HepG2 (cell line): ENCODE measurements around the gene MBOAT7. TPM values are rescaled to one million over a fixed set of nuclear protein-coding genes. Genes with fewer than 3 reads are reported as not detected.

Experiments
- HDAC6 ChIP-seq: fragments of 200-600 bp; sonication (generic); IDR thresholded peaks from 2 replicates; pipeline ENCODE4 v1.7.0; 2017; ENCODE audit warnings: mild to moderate bottlenecking, antibody characterized with exemption, low read length, low read depth
- HHEX ChIP-seq: IDR thresholded peaks from 2 replicates; pipeline ENCODE4 v1.6.1; 2016; ENCODE audit warnings: control low read depth
- NFKBIZ ChIP-seq: IDR thresholded peaks from 2 replicates; pipeline ENCODE4 v1.6.1; 2018; ENCODE audit warnings: missing genetic modification reagents, missing compliant biosample characterization
- NONO ChIP-seq, 2 experiments: fragments of 450-650 bp in 1 of 2; sonication (generic) in 1 of 2; formaldehyde crosslinking in 1 of 2; IDR thresholded peaks in 1 of 2; conservative IDR thresholded peaks in 1 of 2; 2 replicates each; pipeline versions ENCODE4 v1.6.1 to v1.8.0; 2017 to 2022; ENCODE audit warnings: mild to moderate bottlenecking in 1 of 2, missing genetic modification reagents in 1 of 2, moderate library complexity in 1 of 2
- NR1H2 ChIP-seq: sonication (generic); formaldehyde crosslinking; IDR thresholded peaks from 2 replicates; pipeline ENCODE4 v1.8.1; 2022; ENCODE audit warnings: low read depth, missing genetic modification reagents, borderline replicate concordance
- ONECUT2 ChIP-seq: sonication (generic); formaldehyde crosslinking; IDR thresholded peaks from 2 replicates; pipeline ENCODE4 v1.4.0; 2020; ENCODE audit warnings: missing genetic modification reagents
- PITX1 ChIP-seq: sonication (generic); formaldehyde crosslinking; IDR thresholded peaks from 2 replicates; pipeline ENCODE4 v1.5.1; 2020; ENCODE audit warnings: mild to moderate bottlenecking, missing genetic modification reagents
- SMC3 ChIP-seq: IDR thresholded peaks from 2 replicates; pipeline ENCODE4 v1.6.1; 2011; ENCODE audit warnings: low read length, improper control_type of control experiment
- ZNF350 ChIP-seq: sonication (generic); formaldehyde crosslinking; IDR thresholded peaks from 2 replicates; pipeline ENCODE4 v1.4.0; 2020; ENCODE audit warnings: mild to moderate bottlenecking, low read depth, missing genetic modification reagents, borderline replicate concordance
- ZSCAN25 ChIP-seq: sonication (generic); formaldehyde crosslinking; IDR thresholded peaks from 2 replicates; pipeline ENCODE4 v1.8.0; 2022; ENCODE audit warnings: mild to moderate bottlenecking, missing genetic modification reagents
- polyA plus RNA-seq, 8 experiments: library from polyadenylated mRNA; depleted of rRNA in 3 of 8; stranded (reverse) in 7 of 8; unstranded in 1 of 8; fragments of >200 nt; fragmentation: Illumina TruSeq in 4 of 8; extraction: Trizol in 4 of 8; gene quantifications; 2 replicates each; pipeline versions ENCODE4 v1.2.1 to v1.2.3, GENCODE V29; 2011 to 2016; ENCODE audit warnings: low read depth in 4 of 8, missing spikeins in 1 of 8, mixed read lengths in 1 of 8; ENCODE audit not compliant: insufficient read depth in 1 of 8
- total RNA-seq, 5 experiments: library from RNA; depleted of rRNA; stranded (reverse); fragments of >200 nt; fragmentation: Illumina TruSeq; extraction: Trizol; gene quantifications; 2 replicates each; pipeline ENCODE4 v1.2.3, GENCODE V29; 2016; ENCODE audit warnings: low read depth in 1 of 5
- TF ChIP-seq, protein P1 (sequence below): sonication (generic); formaldehyde crosslinking; IDR thresholded peaks from 2 replicates; pipeline ENCODE4 v1.4.0; 2020; ENCODE audit warnings: missing genetic modification reagents, borderline replicate concordance
- TF ChIP-seq, protein P2 (sequence below): sonication (generic); formaldehyde crosslinking; IDR thresholded peaks from 2 replicates; pipeline ENCODE4 v1.4.0; 2020; ENCODE audit warnings: missing genetic modification reagents, borderline replicate concordance
- TF ChIP-seq, protein P3 (sequence below): sonication (generic); formaldehyde crosslinking; IDR thresholded peaks from 2 replicates; pipeline ENCODE4 v1.9.0; 2022; ENCODE audit warnings: missing genetic modification reagents, mild to moderate bottlenecking, borderline replicate concordance
- TF ChIP-seq, protein P4 (sequence below): sonication (generic); formaldehyde crosslinking; IDR thresholded peaks from 2 replicates; pipeline ENCODE4 v1.5.0; 2020; ENCODE audit warnings: missing genetic modification reagents, mild to moderate bottlenecking, borderline replicate concordance
- TF ChIP-seq, protein P5 (sequence below): sonication (generic); formaldehyde crosslinking; IDR thresholded peaks from 2 replicates; pipeline ENCODE4 v1.8.0; 2023; ENCODE audit warnings: mild to moderate bottlenecking, missing genetic modification reagents

MBOAT7 gene
- total and polyA plus RNA-seq, 2 of the 13 experiments (the other 11 are each of a cell fraction or from before 2014, with no cell fraction given), result 22.2 to 25.5 TPM

DNA sequence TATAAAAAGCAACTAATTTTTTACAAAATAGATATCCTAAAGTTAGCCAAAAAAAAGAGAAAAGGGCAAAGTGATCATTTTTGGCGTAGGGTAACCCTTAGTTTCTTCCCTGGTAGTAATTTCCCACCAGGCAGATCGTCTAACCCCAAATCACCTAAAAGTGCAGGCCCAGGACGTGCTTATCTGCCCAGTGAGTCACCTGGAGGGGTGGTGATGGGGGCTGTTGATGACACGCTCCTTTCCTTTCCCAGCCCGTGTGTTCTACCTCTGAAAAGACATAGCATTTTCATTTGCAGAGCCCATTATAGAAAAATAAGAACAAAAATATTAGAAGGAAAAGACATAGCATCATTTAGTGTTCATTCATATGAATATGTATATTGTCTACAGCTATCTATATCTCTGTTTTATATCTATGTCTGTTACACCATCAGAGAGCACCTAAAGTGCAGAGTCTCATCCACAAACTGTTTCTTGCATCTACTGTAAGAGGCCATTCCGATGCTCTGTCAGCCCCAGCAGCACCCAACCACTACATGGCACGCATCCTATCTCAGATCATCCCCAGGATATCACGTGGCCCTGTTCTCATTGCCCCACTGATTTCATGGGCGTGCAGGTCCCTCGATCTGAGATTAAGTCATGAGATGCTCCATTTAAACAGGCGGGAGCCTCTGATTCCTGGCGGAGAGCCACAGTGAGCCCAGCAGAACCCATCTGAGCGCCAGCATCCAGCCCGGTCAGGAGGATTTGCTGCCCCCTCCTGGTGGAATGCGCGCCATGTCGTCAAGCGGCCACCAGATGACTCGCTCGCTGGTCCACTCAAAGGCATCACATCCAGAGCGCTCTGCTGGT, 41.9 kb upstream of the MBOAT7 start (continued):
- TF ChIP-seq SMC3 (peak; percentile 66; the same call in 1 of the 2 replicates), ONECUT2 (CRISPR knock-in tag) (no peak), PITX1 (CRISPR knock-in tag) (peak; percentile 65; the same call in 1 of the 2 replicates), HDAC6 (no peak), NFKBIZ (no peak), ZNF350 (peak; percentile 73; the same call in 1 of the 2 replicates), NONO (IDR thresholded peaks at IDR 0.05) (no peak), NONO (CRISPR knock-in tag; conservative IDR thresholded peaks at IDR 0.05) (peak; percentile 60; the same call in 1 of the 2 replicates), ZSCAN25 (CRISPR knock-in tag) (peak; percentile 43; the same call in 1 of the 2 replicates), NR1H2 (no peak), HHEX (CRISPR knock-in tag) (no peak)
- TF ChIP-seq, protein P1, sequence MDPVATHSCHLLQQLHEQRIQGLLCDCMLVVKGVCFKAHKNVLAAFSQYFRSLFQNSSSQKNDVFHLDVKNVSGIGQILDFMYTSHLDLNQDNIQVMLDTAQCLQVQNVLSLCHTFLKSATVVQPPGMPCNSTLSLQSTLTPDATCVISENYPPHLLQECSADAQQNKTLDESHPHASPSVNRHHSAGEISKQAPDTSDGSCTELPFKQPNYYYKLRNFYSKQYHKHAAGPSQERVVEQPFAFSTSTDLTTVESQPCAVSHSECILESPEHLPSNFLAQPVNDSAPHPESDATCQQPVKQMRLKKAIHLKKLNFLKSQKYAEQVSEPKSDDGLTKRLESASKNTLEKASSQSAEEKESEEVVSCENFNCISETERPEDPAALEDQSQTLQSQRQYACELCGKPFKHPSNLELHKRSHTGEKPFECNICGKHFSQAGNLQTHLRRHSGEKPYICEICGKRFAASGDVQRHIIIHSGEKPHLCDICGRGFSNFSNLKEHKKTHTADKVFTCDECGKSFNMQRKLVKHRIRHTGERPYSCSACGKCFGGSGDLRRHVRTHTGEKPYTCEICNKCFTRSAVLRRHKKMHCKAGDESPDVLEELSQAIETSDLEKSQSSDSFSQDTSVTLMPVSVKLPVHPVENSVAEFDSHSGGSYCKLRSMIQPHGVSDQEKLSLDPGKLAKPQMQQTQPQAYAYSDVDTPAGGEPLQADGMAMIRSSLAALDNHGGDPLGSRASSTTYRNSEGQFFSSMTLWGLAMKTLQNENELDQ, result no peak
- TF ChIP-seq, protein P2, sequence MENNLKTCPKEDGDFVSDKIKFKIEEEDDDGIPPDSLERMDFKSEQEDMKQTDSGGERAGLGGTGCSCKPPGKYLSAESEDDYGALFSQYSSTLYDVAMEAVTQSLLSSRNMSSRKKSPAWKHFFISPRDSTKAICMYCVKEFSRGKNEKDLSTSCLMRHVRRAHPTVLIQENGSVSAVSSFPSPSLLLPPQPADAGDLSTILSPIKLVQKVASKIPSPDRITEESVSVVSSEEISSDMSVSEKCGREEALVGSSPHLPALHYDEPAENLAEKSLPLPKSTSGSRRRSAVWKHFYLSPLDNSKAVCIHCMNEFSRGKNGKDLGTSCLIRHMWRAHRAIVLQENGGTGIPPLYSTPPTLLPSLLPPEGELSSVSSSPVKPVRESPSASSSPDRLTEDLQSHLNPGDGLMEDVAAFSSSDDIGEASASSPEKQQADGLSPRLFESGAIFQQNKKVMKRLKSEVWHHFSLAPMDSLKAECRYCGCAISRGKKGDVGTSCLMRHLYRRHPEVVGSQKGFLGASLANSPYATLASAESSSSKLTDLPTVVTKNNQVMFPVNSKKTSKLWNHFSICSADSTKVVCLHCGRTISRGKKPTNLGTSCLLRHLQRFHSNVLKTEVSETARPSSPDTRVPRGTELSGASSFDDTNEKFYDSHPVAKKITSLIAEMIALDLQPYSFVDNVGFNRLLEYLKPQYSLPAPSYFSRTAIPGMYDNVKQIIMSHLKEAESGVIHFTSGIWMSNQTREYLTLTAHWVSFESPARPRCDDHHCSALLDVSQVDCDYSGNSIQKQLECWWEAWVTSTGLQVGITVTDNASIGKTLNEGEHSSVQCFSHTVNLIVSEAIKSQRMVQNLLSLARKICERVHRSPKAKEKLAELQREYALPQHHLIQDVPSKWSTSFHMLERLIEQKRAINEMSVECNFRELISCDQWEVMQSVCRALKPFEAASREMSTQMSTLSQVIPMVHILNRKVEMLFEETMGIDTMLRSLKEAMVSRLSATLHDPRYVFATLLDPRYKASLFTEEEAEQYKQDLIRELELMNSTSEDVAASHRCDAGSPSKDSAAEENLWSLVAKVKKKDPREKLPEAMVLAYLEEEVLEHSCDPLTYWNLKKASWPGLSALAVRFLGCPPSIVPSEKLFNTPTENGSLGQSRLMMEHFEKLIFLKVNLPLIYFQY (CRISPR knock-in tag), result peak; percentile 82
- TF ChIP-seq, protein P3, sequence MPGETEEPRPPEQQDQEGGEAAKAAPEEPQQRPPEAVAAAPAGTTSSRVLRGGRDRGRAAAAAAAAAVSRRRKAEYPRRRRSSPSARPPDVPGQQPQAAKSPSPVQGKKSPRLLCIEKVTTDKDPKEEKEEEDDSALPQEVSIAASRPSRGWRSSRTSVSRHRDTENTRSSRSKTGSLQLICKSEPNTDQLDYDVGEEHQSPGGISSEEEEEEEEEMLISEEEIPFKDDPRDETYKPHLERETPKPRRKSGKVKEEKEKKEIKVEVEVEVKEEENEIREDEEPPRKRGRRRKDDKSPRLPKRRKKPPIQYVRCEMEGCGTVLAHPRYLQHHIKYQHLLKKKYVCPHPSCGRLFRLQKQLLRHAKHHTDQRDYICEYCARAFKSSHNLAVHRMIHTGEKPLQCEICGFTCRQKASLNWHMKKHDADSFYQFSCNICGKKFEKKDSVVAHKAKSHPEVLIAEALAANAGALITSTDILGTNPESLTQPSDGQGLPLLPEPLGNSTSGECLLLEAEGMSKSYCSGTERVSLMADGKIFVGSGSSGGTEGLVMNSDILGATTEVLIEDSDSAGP (CRISPR knock-in tag), result peak; percentile 74; the same call in 1 of the 2 replicates
- TF ChIP-seq, protein P4, sequence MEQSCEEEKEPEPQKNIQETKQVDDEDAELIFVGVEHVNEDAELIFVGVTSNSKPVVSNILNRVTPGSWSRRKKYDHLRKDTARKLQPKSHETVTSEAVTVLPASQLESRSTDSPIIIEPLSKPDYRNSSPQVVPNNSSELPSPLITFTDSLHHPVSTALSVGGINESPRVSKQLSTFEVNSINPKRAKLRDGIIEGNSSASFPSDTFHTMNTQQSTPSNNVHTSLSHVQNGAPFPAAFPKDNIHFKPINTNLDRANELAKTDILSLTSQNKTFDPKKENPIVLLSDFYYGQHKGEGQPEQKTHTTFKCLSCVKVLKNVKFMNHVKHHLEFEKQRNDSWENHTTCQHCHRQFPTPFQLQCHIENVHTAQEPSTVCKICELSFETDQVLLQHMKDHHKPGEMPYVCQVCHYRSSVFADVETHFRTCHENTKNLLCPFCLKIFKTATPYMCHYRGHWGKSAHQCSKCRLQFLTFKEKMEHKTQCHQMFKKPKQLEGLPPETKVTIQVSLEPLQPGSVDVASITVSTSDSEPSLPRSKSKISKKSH (CRISPR knock-in tag), result peak; percentile 47; the same call in 1 of the 2 replicates
- TF ChIP-seq, protein P5, sequence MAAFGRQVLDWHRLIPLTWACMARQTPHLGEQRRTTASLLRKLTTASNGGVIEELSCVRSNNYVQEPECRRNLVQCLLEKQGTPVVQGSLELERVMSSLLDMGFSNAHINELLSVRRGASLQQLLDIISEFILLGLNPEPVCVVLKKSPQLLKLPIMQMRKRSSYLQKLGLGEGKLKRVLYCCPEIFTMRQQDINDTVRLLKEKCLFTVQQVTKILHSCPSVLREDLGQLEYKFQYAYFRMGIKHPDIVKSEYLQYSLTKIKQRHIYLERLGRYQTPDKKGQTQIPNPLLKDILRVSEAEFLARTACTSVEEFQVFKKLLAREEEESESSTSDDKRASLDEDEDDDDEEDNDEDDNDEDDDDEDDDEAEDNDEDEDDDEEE, result 0 out of 2 replicates have a peak, but pooled peaks have one; percentile 34
